CD4-positive, alpha-beta T cell treated with Interleukin-1 beta for 1 hour (primary cell): ENCODE measurements around the gene BBX.

Experiments used
- DNase-seq, 2 donors: peaks; one replicate each; pipeline ENCODE4 v3.0.0-alpha.2; 2020 to 2022

The BBX gene

GRCh38 chr3:107850681-107851080 lies 327.9 kb downstream of the BBX start:
- no peak for DNase-seq

DNA sequence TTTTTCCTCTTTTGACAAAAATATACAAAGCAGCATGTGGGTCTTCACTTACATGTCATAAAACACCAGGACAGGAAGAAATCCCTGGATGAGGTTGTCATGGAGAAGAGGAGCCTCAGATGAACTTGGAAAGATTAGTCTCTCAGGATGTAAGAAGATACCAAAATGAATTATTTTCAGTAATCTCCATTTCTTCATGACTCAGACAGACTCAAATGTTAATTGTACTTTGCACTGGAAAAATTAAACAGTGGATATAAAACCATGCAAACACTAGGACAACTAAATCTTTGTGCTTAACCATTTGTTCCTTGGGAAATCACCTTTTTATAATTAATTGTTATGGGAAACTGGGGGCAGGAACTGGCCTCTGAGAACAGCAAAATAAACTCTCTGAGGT lies 331.1 kb downstream of the BBX start:
- DNase-seq = no peak

GRCh38 chr3:107854733-107855132 lies 332.0 kb downstream of the BBX start:
- DNase-seq = no peak

DNA sequence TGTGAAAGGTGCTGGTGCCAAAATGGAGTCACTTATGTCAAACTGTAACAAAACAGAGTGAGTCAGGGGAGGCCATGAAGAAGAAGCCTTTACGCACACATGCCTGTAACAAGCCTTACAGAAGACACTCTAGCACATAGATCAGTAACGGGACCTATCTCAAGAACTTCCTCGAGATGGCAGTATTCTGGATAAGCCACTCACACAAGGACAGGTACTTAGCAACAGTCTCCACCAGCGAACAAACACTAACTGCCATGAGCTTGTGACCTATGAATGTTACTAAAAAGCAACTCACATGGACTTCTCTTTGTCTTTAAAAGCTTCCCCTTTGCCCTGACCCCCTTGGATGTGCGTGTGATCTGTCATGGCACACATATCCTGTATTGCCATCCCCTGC lies 332.9 kb downstream of the BBX start:
- DNase-seq = no peak

GRCh38 chr3:107857854-107858253 lies 335.1 kb downstream of the BBX start:
- no peak for DNase-seq

DNA sequence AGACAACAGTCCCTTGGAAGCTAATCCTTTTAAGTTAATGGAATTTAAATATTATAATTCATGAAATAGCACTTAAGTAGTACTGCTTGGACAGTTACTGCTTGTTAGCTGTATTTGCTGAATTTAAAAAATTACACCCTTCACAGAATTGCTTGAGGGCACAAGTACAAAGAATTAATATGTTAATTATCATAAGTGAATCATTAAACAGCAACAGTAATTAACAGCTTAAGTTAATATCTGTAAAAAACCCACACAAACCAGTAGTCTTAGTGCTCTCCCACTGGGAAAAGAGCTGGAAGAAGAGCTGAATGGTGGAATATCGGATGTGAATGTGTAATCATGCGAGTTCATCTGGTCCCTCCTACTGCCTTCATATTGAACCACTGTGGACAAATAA lies 336.1 kb downstream of the BBX start:
- DNase-seq = no peak
